Neuron (in vitro differentiated cells): ENCODE results near the gene OR9G1.
"Not testable (repeated sequence)": the region's sequence is repeated elsewhere in the genome, so short reads cannot be mapped to it uniquely, and the experiment has no call there.

ENCODE experiments used
- H2AFZ ChIP-seq: one replicate; pipeline ENCODE4 v1.6.1; 2013; ENCODE audit warnings: low read depth, mild to moderate bottlenecking, inconsistent platforms, low read length, moderate library complexity
- H3K27me3 ChIP-seq: one replicate; pipeline ENCODE4 v1.6.1; 2013; ENCODE audit warnings: low read length; ENCODE audit not compliant: insufficient read depth
- H3K36me3 ChIP-seq: one replicate; pipeline ENCODE4 v1.6.1; 2013; ENCODE audit warnings: low read length; ENCODE audit not compliant: insufficient read depth
- H3K4me1 ChIP-seq: one replicate; pipeline ENCODE4 v1.6.1; 2013; ENCODE audit warnings: low read length; ENCODE audit not compliant: insufficient read depth
- H3K4me3 ChIP-seq: 2 replicates; pipeline ENCODE4 v1.5.1; 2013; ENCODE audit warnings: mild to moderate bottlenecking, low read length, moderate library complexity
- H3K9me3 ChIP-seq: one replicate; pipeline ENCODE4 v1.6.1; 2013; ENCODE audit warnings: low read length

Gene OR9G1, protein sequence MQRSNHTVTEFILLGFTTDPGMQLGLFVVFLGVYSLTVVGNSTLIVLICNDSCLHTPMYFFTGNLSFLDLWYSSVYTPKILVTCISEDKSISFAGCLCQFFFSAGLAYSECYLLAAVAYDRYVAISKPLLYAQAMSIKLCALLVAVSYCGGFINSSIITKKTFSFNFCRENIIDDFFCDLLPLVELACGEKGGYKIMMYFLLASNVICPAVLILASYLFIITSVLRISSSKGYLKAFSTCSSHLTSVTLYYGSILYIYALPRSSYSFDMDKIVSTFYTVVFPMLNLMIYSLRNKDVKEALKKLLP

DNA sequence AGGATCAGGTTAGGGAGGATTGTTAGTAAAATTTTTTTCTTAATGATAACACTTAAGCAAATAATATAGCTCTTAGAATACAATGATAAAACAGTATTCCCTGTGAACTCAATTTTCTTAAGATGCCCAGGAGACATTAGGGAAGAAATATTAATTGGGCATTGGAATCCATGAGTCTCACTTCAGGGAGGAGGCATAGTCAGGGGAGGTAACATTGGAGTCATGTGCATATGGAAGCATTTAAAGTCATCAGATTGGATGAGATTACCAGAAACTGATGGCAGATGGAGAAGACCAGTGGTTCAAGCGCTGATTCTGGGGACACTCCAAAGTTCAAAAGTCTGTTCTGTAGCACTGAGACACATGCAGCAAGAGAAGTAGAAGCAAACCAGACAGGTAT, at the start of gene OR9G1:
Gene OR9G1 (plus strand): TSS at position 301 of the 400 bp plus-strand sequence. CDS start 1,293 bp downstream, outside the sequence.
- Histone ChIP-seq H2AFZ (no peak within 1 kb of the TSS), H3K4me1 (no peaks in the 10 kb centered on the region), H3K9me3 (no peaks in the 10 kb centered on the region), H3K27me3 (no peaks in the 10 kb centered on the region), H3K36me3 (no peaks in the 10 kb centered on the region), H3K4me3 (no peak within 1 kb of the TSS)

DNA sequence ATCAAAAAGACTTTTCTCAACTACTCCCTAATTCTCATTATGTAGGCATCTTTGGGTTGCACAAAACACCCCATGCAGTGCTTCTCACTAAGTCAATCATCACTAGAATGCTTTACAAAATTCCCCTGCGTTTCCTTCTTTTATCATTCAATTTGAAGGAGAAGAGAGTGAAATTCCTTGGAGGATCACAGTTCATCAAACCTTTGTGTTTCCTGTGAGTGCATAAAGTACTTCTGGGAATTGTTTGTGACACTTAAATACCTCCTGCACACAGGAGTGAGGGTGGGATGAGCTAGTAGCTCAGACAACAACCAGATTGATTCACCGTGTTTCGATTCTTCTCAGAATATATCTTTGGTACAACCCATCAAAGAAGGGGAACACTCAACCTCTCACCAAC, 39.1 kb upstream of the OR9G1 start:
- H3K9me3 ChIP-seq: no peaks in the 10 kb centered on the region
- H3K27me3 ChIP-seq: no peaks in the 10 kb centered on the region
- no peaks in the 10 kb centered on the region for H3K36me3 ChIP-seq
- H3K4me1 ChIP-seq: peaks cover 6% of the 10 kb centered on the region
- H2AFZ ChIP-seq: no peak overlapping the region
- no peak overlapping the region for H3K4me3 ChIP-seq

DNA sequence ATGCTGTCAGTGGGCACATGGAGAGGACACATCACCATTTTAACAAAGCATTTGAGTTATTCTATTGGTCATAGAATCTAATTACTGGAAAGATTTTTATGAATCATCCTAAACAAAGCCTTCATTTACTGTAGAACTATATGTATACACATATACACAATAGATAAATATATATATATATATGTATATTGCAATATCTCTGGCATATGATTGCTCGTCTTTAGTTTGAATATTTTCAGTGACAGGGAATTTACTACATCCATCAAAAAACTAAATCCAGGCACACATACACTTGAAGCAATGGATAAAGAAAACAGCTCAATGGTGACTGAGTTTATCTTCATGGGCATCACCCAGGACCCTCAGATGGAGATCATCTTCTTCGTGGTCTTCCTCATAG, 35.5 kb upstream of the OR9G1 start, which contains the start of gene OR5AR1:
Gene OR5AR1 (plus strand): TSS at position 301 of the 400 bp plus-strand sequence. CDS start 0 bp downstream, at position 301.
- Histone ChIP-seq H3K27me3 (no peaks in the 10 kb centered on the region), H3K36me3 (no peaks in the 10 kb centered on the region), H2AFZ (no peak within 1 kb of the TSS), H3K4me3 (no peak within 1 kb of the TSS), H3K9me3 (no peaks in the 10 kb centered on the region), H3K4me1 (peaks cover 6% of the 10 kb centered on the region)

DNA sequence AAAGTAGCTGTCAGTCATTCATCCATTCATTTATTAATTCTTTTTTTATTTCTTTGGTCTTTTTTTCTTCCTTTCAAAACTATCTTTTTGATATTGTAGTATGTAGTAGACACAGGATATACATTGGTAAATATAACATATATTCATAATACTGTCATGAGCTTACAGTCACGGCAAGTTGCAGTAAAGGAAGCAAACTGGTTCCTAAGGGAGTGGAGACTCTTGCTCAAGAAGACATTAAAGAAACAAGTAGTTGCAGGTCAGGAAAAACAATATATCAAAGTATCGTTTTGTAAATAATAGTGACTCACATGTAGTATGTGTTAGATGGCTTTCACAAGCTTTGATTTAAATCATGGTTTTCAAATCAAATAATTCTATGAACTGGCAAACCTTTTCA, 27.9 kb upstream of the OR9G1 start:
- Histone ChIP-seq H3K4me1 (no peaks in the 10 kb centered on the region), H3K36me3 (no peaks in the 10 kb centered on the region), H3K4me3 (no peak overlapping the region), H3K27me3 (no peaks in the 10 kb centered on the region), H3K9me3 (no peaks in the 10 kb centered on the region), H2AFZ (no peak overlapping the region)

DNA sequence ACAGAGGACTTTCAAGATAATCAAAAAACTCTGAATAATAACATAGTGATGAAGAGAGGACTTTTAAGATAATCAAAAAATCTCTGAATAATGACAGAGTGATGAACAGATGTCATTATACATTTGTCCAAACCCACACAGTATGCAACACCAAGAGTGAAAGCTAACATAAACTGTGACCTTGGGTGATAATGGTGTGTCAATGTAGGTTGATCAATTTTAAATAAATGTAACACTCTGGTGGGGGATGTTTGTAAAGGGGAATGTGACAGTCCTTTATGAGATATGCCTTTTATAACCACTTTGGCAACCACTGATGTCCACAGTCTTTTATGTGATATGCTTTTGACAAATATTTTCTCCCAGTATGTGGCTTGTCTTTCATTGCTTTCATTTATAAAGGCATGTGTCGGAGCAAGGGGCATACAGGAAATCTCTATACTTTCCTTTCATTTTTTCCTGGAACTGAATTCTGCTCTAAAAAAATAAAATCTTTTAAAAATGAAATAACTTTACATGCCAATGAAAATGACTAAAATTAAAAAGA, 10.3 kb upstream of the OR9G1 start:
- no peaks in the 10 kb centered on the region for H3K36me3 ChIP-seq

DNA sequence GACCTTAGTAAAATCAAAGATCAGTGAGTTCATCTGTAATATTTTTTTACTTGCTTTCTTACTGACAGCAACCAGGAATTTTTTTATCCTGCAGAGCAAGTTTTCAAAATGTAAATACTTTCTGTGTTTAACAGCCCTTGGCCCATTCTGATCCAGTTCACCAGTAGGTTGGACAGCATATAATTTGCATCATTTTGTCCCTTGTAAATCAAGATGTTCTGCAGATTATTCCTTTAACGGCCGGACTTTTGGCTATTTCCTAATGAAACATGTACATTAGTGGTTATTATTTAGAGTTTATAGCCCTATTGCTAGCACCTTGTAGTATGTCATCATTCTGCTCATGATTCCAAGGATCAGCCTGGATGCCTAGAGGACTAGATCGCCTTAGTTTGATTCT, 7.7 kb upstream of the OR9G1 start:
- not testable (repeated sequence) for H3K36me3 ChIP-seq, H3K9me3 ChIP-seq, H2AFZ ChIP-seq, H3K4me1 ChIP-seq, H3K4me3 ChIP-seq, H3K27me3 ChIP-seq

More for the DNA sequence above, 10.3 kb upstream of the OR9G1 start:
- H3K4me1 ChIP-seq: no peaks in the 10 kb centered on the region
- no peaks in the 10 kb centered on the region for H3K9me3 ChIP-seq
- H3K4me3 ChIP-seq: no peak overlapping the region
- no peak overlapping the region for H2AFZ ChIP-seq
- H3K27me3 ChIP-seq: no peaks in the 10 kb centered on the region

DNA sequence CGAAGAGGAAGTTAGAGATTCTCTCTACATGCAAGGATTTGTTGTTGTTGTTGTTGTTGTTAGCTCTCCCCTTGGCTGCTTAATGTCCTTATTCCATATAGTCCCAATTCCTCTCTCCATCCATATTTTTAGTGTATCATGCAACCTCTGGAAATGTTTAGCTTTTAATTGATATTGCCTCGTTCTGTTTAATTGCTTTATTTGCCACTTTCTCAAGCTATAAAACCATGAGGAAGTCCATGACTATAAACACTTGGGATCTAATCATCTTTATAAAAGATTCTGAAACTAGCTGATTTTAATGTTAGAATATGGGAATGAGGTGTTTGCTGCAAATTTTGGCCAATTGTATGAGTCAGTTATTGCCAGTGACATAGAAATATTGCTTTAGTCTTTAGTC, 5.5 kb upstream of the OR9G1 start:
- Histone ChIP-seq H3K4me1 (no peaks in the 10 kb centered on the region), H3K9me3 (no peaks in the 10 kb centered on the region), H3K27me3 (no peaks in the 10 kb centered on the region), H2AFZ (no peak overlapping the region), H3K4me3 (no peak overlapping the region), H3K36me3 (no peaks in the 10 kb centered on the region)

DNA sequence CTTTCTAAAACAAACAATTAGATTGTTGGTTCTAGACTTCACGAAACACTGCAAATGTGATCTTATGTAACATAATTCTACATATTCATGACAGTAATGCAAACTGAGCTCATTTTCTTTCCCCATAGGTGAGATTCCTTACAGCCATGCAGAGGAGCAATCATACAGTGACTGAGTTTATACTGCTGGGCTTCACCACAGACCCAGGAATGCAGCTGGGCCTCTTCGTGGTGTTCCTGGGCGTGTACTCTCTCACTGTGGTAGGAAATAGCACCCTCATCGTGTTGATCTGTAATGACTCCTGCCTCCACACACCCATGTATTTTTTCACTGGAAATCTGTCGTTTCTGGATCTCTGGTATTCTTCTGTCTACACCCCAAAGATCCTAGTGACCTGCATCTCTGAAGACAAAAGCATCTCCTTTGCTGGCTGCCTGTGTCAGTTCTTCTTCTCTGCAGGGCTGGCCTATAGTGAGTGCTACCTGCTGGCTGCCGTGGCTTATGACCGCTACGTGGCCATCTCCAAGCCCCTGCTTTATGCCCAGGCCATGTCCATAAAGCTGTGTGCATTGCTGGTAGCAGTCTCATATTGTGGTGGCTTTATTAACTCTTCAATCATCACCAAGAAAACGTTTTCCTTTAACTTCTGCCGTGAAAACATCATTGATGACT, 1.5 kb downstream of the OR9G1 start:
- Histone ChIP-seq H3K36me3 (no peaks in the 10 kb centered on the region), H3K27me3 (no peaks in the 10 kb centered on the region), H3K4me1 (no peaks in the 10 kb centered on the region), H3K4me3 (no peak overlapping the region), H2AFZ (no peak overlapping the region), H3K9me3 (no peaks in the 10 kb centered on the region)

DNA sequence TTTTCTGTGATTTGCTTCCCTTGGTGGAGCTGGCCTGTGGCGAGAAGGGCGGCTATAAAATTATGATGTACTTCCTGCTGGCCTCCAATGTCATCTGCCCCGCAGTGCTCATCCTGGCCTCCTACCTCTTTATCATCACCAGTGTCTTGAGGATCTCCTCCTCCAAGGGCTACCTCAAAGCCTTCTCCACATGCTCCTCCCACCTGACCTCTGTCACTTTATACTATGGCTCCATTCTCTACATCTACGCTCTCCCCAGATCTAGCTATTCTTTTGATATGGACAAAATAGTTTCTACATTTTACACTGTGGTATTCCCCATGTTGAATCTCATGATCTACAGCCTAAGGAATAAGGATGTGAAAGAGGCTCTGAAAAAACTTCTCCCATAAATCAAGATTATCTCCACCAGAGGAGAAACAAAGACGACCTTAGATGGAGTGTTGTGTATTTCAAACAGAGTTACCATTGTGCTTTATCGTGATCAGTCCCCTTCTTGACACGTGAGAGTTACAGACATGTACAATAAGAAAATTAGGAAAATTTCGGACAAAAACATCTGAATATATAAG, 2.1 kb downstream of the OR9G1 start:
- H3K4me3 ChIP-seq: no peak overlapping the region
- H3K4me1 ChIP-seq: no peaks in the 10 kb centered on the region
- H2AFZ ChIP-seq: no peak overlapping the region
- no peaks in the 10 kb centered on the region for H3K27me3 ChIP-seq
- H3K9me3 ChIP-seq: no peaks in the 10 kb centered on the region
- H3K36me3 ChIP-seq: no peaks in the 10 kb centered on the region

DNA sequence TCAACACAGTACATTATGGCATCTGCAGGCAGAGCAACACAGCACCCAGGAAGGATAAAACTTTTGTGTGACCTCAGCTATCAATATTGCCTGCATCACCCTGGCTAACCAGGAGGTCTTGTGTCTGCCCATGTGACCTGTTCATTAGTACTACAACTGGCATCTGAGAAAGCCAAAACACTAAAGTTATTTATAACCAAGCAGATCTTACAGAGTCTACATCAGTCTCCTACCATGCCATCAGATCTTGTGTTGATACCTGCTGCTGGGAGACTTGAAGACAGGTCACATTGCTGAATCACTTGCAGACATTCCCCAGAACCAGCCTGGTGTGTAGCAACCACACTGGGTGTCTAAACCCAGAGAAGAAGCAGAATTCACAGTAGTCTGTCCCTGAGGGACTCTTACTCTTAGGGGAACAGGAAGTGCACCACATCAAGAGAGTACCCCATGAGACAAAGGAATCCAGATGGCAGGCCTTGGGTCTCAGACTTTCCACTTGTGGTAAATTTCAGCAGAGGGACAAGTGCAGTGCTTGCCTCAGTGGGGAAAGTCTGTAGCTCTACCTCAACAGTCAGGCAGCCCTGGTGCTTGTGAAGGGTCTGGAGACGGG, 7.0 kb downstream of the OR9G1 start:
- Histone ChIP-seq H3K4me3 (no peak overlapping the region), H3K36me3 (no peaks in the 10 kb centered on the region), H3K9me3 (no peaks in the 10 kb centered on the region), H3K27me3 (no peaks in the 10 kb centered on the region), H3K4me1 (no peaks in the 10 kb centered on the region), H2AFZ (no peak overlapping the region)

DNA sequence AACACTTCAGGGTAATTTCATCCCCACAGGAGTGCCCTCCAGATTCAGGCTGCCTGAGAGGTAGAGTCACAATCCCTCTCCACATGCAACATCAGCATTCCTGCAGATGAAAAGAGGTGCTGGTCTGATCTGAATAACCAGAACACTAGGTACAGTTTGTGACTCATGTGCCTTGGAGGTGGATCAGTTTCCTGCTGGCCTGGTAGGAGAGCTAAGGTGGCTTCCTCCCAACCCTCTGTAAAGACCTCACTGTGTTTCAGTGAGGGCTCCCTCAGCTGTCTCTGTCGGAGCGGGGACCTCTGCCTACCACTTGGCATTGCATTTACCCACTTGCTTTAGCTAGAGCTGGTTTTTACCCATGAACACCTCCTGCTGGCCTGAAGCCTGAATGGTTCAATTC, 7.6 kb downstream of the OR9G1 start:
- H3K36me3 ChIP-seq: no peaks in the 10 kb centered on the region
- H2AFZ ChIP-seq: no peak overlapping the region
- no peak overlapping the region for H3K4me3 ChIP-seq
- H3K9me3 ChIP-seq: no peaks in the 10 kb centered on the region
- H3K27me3 ChIP-seq: no peaks in the 10 kb centered on the region
- no peaks in the 10 kb centered on the region for H3K4me1 ChIP-seq

DNA sequence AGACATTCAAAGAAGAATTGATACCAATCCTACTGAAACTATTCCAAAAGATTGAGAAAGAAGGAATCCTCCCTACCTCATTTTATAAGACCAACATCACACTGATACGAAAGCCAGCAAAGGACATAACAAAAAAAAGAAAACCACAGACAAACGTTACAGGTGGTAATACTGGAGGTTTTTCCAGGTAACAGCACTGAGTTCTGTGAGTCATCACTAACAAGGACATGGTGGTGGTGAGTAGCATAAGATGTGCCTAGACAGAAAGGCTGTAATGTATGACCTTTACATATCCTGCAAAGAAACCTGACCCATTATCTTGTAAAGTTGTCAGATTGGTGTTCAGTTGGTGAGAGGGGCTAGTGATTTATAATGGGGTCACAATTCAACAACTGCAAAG, 15.3 kb downstream of the OR9G1 start:
- Histone ChIP-seq H3K4me1 (no peaks in the 10 kb centered on the region), H3K9me3 (no peaks in the 10 kb centered on the region), H3K4me3 (no peak overlapping the region), H3K27me3 (no peaks in the 10 kb centered on the region), H3K36me3 (no peaks in the 10 kb centered on the region), H2AFZ (no peak overlapping the region)

DNA sequence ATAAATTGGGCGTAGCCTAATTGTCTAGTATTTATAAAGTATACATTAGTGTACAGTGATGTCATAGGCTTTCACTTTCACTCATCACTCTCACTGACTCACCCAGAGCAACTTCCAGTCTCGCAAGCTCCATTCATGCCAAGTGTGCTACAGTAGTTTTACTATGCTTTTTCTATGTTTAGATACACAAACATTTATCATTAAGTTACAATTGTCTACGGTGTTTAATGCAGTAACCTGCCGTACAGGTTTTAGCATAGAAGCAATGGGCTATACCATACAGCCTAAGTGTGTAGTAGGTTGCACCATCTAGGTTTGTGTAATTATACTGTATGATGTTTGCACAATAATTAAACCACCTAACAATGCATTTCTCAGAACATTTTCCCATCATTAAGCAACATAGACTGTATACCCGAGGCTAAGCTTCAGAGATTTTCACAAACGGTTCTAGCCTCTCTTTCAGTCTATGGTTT, 17.5 kb downstream of the OR9G1 start:
- Histone ChIP-seq H3K9me3 (no peaks in the 10 kb centered on the region), H3K36me3 (no peaks in the 10 kb centered on the region), H3K4me1 (no peaks in the 10 kb centered on the region), H3K27me3 (no peaks in the 10 kb centered on the region), H3K4me3 (no peak overlapping the region), H2AFZ (no peak overlapping the region)
